ENCODE measurements around the gene SPG11. TPM values are rescaled to one million over a fixed set of nuclear protein-coding genes. Genes with fewer than 3 reads are reported as not detected.

The SPG11 gene
- total RNA-seq, 2 experiments from 2014 or later = 73.8 to 75.8 TPM

DNA sequence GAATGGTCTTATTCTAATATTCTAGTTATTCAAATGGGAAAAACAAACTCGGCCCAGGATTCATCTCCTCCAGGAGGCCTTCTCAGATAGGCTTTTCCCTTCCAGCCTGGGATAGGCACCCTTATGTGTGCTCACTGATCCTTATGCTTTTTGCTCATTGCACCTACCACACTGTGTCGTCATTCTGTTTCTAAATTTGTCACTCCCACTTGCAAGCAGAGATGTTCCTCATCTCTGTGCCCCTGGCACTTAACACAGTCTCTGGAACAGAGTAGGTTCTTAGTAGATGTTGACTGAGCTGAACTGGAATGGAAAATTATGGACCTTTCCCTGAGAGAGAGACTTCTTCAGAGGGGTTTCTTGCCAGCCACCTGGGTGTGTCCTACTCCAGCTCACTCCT lies 18.7 kb upstream of the SPG11 start:
- DNase-seq (no peak), ATAC-seq (no peak)
- H3K36me3 Mint-ChIP-seq (ENCODE audit: low read depth) = peaks cover 63% of the 10 kb centered on the region
- peaks cover 89% of the 10 kb centered on the region for H3K4me1 Mint-ChIP-seq (ENCODE audit: low read depth)
- POLR2A ChIA-PET = interaction anchor here (1.6 to 35.3 kb wide), 7 partner anchors 12 to 56 kb away, joined by 3 to 1989 read pairs (median 20); partner anchors contain the start of genes B2M, PATL2, SPG11 and TRIM69
- H3K27me3 Mint-ChIP-seq (ENCODE audit: low read depth) = no peaks in the 10 kb centered on the region
- CTCF ChIA-PET = interaction anchor here (1.0 to 5.5 kb wide), 6 partner anchors 9 to 54 kb away, joined by 3 to 78 read pairs (median 14); partner anchors contain the start of genes B2M, PATL2, SPG11 and TRIM69
- peaks cover 14% of the 10 kb centered on the region for H3K9me3 Mint-ChIP-seq (ENCODE audit: insufficient read depth)
- H3K27ac Mint-ChIP-seq = peak overlapping the region; percentile 88
- peak overlapping the region; percentile 66 for H3K4me3 Mint-ChIP-seq

DNA sequence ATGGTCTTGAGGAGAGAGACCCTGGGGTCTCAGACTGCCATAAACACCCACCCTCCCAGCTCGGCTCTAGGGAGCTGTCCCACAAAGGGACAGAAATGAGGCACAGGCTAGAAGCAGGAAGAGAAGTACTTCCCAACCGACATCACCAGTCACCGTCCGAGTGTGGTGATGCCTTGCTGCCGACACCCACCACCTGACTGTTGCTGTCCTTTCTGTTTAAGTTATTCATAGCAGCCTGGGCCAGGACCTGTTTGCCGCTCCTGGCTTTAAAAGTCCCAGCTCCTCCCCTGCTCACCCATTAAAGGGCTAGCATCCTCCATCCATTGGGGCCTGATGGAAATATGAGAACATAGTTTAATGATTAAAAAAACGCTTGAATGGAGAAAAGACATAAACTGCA lies 13.2 kb upstream of the SPG11 start:
- POLR2A ChIA-PET = interaction anchor here (0.6 to 35.3 kb wide), 13 partner anchors 8 to 60 kb away, joined by 3 to 1989 read pairs (median 9); partner anchors contain the start of genes B2M, PATL2, SPG11 and TRIM69
- no peaks in the 10 kb centered on the region for H3K27me3 Mint-ChIP-seq (ENCODE audit: low read depth)
- H3K9me3 Mint-ChIP-seq (ENCODE audit: insufficient read depth) = no peaks in the 10 kb centered on the region
- H3K36me3 Mint-ChIP-seq (ENCODE audit: low read depth) = peaks cover 43% of the 10 kb centered on the region
- CTCF ChIA-PET = interaction anchor here (1.2 to 4.1 kb wide), 8 partner anchors 10 to 62 kb away, joined by 3 to 105 read pairs (median 7); partner anchors contain the start of genes B2M, PATL2, SPG11 and TRIM69
- DNase-seq = peak; percentile 61
- H3K4me3 Mint-ChIP-seq = peak overlapping the region; percentile 70
- H3K4me1 Mint-ChIP-seq (ENCODE audit: low read depth) = peaks cover 82% of the 10 kb centered on the region
- H3K27ac Mint-ChIP-seq = peak overlapping the region; percentile 95
- peak; percentile 48 for ATAC-seq

DNA sequence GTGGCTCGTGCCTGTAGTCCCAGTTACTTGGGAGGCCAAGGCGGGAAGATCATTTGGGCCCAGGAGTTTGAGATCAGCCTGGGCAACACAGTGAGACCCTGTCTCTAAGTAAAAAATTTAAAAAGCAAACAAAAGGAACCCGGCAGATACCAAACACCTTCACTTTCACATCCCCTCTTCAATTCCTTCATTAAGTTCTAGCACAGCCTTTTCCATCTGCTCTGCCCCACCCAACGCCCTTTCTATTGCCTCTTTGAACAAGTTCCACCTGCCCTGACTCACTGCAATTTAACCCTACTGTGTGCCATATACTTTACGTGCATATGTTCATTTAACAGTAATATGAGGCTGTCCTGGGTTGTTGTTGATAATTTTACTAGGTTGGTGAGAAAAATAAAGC lies 12.4 kb upstream of the SPG11 start:
- CTCF ChIA-PET = interaction anchor here (1.1 to 4.1 kb wide), 3 partner anchors 11 to 61 kb away, joined by 3 to 105 read pairs (median 3); partner anchors contain the start of gene SPG11
- Mint-ChIP-seq H3K9me3 (ENCODE audit: insufficient read depth) (no peaks in the 10 kb centered on the region), H3K27ac (peak overlapping the region; percentile 95), H3K27me3 (ENCODE audit: low read depth) (no peaks in the 10 kb centered on the region), H3K4me1 (ENCODE audit: low read depth) (peaks cover 84% of the 10 kb centered on the region), H3K36me3 (ENCODE audit: low read depth) (peaks cover 41% of the 10 kb centered on the region), H3K4me3 (peak overlapping the region; percentile 70)
- no peak for DNase-seq
- POLR2A ChIA-PET = interaction anchor here (1.1 to 35.3 kb wide), 5 partner anchors 9 to 53 kb away, joined by 4 to 1989 read pairs (median 18); partner anchors contain the start of genes B2M, PATL2 and SPG11
- ATAC-seq = no peak

DNA sequence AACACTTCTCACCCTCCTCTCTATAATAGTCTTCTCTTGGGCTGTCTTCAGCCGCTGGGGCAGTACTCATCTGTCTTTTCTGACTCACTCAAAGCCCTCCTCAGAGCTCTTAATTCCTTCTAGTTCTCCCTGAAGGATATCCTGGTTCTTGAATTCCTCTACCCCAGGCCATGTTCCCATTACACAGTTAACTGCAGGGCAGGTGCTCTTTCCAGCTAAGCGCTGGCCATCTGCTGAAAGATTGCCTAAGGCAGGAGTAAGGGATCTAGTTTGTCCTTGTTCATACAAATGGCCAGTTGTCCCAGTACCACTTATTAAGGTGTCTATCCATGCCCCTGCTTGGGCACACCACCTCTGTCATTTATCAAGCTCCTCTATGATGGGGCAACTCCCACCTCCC lies 10.2 kb upstream of the SPG11 start:
- Mint-ChIP-seq H3K9me3 (ENCODE audit: insufficient read depth) (no peaks in the 10 kb centered on the region), H3K27ac (no peak overlapping the region), H3K4me1 (ENCODE audit: low read depth) (peaks cover 88% of the 10 kb centered on the region), H3K4me3 (no peak overlapping the region), H3K27me3 (ENCODE audit: low read depth) (no peaks in the 10 kb centered on the region), H3K36me3 (ENCODE audit: low read depth) (peaks cover 30% of the 10 kb centered on the region)
- ChIA-PET CTCF (interaction anchor here (0.6 to 12.9 kb wide), 5 partner anchors 9 to 62 kb away, joined by 3 to 476 read pairs (median 5); partner anchors contain the start of genes B2M, PATL2, SPG11 and TRIM69), POLR2A (interaction anchor here (1.2 to 35.3 kb wide), 4 partner anchors 10 to 62 kb away, joined by 6 to 1989 read pairs (median 12); partner anchors contain the start of genes B2M, PATL2, SPG11 and TRIM69)
- DNase-seq (no peak), ATAC-seq (no peak)

DNA sequence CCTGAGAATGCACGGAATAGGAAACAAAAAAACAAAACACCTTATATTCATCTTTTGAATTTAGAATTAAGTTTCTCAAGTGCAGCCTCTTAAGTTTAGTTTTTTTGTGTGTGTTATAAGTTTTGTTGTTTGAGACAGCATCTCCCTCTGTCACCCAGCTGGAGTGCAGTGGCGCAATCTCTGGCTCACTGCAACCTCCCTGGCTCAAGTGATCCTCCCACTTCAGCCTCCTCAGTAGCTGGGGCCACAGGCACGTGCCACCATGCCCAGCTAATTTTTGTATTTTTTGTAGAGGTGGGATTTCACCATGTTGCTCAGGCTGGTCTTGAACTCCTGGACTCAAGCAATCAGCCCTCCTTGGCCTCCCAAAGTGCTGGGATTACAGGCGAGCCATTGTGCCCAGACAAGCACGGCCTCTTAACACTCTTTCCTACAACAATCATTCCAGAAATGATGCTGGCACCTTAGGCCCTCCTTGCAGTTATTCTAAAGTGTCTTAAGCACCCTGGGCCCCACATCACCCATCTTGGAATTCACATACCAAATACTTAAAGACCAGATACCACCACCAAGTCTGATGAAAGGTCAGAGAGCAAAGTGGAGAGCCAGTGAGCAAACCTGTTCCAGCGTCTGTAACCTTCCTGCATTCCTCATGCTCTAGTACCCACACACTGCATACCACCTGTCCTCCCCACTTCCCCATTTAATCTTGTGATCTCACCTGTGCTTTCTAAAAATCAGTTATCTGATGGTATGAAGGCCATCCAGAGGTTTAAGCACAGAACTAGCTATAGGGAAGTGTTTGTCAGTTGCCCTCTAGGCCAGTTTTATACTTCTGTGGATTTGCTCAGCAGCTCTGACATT lies 6.9 kb upstream of the SPG11 start:
- H3K4me3 Mint-ChIP-seq = no peak overlapping the region
- H3K27ac Mint-ChIP-seq = peak overlapping the region; percentile 21
- no peaks in the 10 kb centered on the region for H3K27me3 Mint-ChIP-seq (ENCODE audit: low read depth)
- H3K4me1 Mint-ChIP-seq (ENCODE audit: low read depth) = peaks cover 80% of the 10 kb centered on the region
- H3K36me3 Mint-ChIP-seq (ENCODE audit: low read depth) = peaks cover 21% of the 10 kb centered on the region
- no peaks in the 10 kb centered on the region for H3K9me3 Mint-ChIP-seq (ENCODE audit: insufficient read depth)
- ChIA-PET CTCF (interaction anchor here (1.0 to 12.9 kb wide), 3 partner anchors 19 to 66 kb away, joined by 3 to 476 read pairs (median 4); partner anchors contain the start of genes B2M, PATL2 and TRIM69), POLR2A (interaction anchor here (0.9 to 35.3 kb wide), 4 partner anchors 13 to 58 kb away, joined by 3 to 1989 read pairs (median 6); partner anchors contain the start of genes B2M and PATL2)
- no peak for ATAC-seq
- no peak for DNase-seq

DNA sequence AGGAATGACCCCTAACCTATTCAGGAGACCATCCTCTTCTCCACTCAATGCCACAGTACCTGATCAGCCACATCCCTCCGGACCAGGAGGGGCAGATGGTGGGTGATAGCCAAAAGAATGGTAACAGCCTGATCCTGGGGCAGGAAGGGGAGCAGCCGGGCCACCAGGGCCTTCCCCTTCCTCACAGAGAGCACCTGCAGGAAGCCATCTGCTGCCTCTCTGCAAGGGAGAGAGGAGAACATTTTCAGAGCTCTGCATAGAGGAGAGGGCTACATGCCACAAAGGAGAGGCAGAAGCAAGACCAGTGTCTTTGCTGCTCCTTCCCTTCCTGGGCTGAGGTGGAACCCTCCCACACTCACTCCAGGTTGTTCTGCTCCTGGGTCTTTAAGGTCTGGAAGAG lies 5.5 kb upstream of the SPG11 start:
- no peak for ATAC-seq
- peak overlapping the region; percentile 72 for H3K27ac Mint-ChIP-seq
- ChIA-PET POLR2A (interaction anchor here (0.8 to 35.3 kb wide), 5 partner anchors 9 to 67 kb away, joined by 3 to 1989 read pairs (median 8); partner anchors contain the start of genes B2M, PATL2 and TRIM69), CTCF (interaction anchor here (1.0 to 12.9 kb wide), 2 partner anchors 45 to 67 kb away, joined by 4 to 476 read pairs; partner anchors contain the start of genes B2M, PATL2 and TRIM69)
- peaks cover 81% of the 10 kb centered on the region for H3K4me1 Mint-ChIP-seq (ENCODE audit: low read depth)
- H3K4me3 Mint-ChIP-seq = no peak overlapping the region
- peaks cover 16% of the 10 kb centered on the region for H3K36me3 Mint-ChIP-seq (ENCODE audit: low read depth)
- no peaks in the 10 kb centered on the region for H3K27me3 Mint-ChIP-seq (ENCODE audit: low read depth)
- H3K9me3 Mint-ChIP-seq (ENCODE audit: insufficient read depth) = no peaks in the 10 kb centered on the region
- DNase-seq = no peak

DNA sequence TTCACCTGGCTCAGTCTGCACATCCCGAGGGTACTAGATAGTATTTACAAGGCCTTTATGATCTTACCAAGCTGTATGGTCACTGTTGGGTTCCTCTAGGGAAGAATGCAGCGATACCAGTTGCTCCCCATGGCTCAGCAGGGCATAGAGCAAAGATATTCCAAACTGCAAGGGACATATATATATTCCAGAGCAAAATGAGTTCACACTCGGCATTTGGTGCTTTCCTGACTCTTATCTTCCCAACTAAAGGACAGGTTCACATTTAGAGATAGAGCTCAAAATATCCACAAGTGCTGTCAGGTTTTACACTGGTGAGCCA lies 3.5 kb upstream of the SPG11 start:
- H3K4me1 Mint-ChIP-seq (ENCODE audit: low read depth) = peaks cover 68% of the 10 kb centered on the region
- ATAC-seq = no peak
- POLR2A ChIA-PET = interaction anchor here (1.1 to 35.3 kb wide), 11 partner anchors 8 to 129 kb away, joined by 3 to 1989 read pairs (median 13); partner anchors contain the start of genes B2M, PATL2 and TRIM69
- DNase-seq = no peak
- CTCF ChIA-PET = interaction anchor here (1.2 to 12.9 kb wide), 9 partner anchors 10 to 69 kb away, joined by 3 to 476 read pairs (median 7); partner anchors contain the start of genes B2M, PATL2 and TRIM69
- no peaks in the 10 kb centered on the region for H3K9me3 Mint-ChIP-seq (ENCODE audit: insufficient read depth)
- no peaks in the 10 kb centered on the region for H3K27me3 Mint-ChIP-seq (ENCODE audit: low read depth)
- peak overlapping the region; percentile 90 for H3K27ac Mint-ChIP-seq
- H3K4me3 Mint-ChIP-seq = peak overlapping the region; percentile 67
- H3K36me3 Mint-ChIP-seq (ENCODE audit: low read depth) = peaks cover 11% of the 10 kb centered on the region

DNA sequence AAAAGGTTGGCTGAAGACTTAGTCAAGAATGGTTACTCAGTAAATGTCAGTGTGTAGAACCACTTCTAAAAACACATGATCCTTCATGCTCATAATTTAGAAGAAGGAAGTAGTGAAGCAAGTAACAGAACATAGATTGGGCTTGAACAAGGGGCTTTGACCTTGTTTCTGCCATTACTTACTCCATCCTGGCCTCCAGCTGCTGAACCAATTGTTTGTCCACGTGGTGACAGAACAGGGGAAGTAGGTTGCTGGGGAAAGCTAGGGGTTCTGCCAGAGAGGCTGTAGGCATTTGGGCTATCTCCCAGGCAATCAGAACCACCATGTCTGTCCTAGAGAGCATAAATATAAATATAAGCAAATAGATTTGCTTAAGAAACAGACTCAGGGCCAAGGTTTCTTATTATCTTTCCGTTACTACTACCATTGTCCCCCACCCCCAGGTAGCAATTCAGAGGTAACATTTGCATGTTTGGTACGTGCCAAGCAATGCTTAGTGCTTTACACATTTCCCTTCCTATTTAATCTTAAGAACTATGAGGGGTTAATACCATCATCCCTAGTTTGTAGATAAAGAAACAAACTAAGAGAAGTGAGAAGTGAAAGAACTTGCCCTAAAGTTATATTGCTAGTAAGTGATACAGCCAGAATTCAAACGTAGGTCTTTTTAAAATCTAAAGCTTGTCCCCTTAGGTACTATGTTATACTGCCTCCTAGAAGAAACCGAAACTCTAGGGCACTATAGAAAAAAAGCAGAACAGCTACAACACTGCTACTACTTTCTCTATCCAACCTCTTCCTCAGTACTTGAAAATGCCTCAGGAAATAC lies 3.0 kb upstream of the SPG11 start:
- ATAC-seq (no peak), DNase-seq (no peak)
- H3K36me3 Mint-ChIP-seq (ENCODE audit: low read depth) = peaks cover 7% of the 10 kb centered on the region
- H3K27ac Mint-ChIP-seq = peak overlapping the region; percentile 90
- no peaks in the 10 kb centered on the region for H3K9me3 Mint-ChIP-seq (ENCODE audit: insufficient read depth)
- H3K4me3 Mint-ChIP-seq = peak overlapping the region; percentile 67
- POLR2A ChIA-PET = interaction anchor here (1.1 to 35.3 kb wide), 12 partner anchors 9 to 129 kb away, joined by 3 to 1989 read pairs (median 16); partner anchors contain the start of genes B2M, PATL2 and TRIM69
- CTCF ChIA-PET = interaction anchor here (1.2 to 12.9 kb wide), 9 partner anchors 10 to 69 kb away, joined by 3 to 476 read pairs (median 7); partner anchors contain the start of genes B2M, PATL2 and TRIM69
- peaks cover 65% of the 10 kb centered on the region for H3K4me1 Mint-ChIP-seq (ENCODE audit: low read depth)
- no peaks in the 10 kb centered on the region for H3K27me3 Mint-ChIP-seq (ENCODE audit: low read depth)

DNA sequence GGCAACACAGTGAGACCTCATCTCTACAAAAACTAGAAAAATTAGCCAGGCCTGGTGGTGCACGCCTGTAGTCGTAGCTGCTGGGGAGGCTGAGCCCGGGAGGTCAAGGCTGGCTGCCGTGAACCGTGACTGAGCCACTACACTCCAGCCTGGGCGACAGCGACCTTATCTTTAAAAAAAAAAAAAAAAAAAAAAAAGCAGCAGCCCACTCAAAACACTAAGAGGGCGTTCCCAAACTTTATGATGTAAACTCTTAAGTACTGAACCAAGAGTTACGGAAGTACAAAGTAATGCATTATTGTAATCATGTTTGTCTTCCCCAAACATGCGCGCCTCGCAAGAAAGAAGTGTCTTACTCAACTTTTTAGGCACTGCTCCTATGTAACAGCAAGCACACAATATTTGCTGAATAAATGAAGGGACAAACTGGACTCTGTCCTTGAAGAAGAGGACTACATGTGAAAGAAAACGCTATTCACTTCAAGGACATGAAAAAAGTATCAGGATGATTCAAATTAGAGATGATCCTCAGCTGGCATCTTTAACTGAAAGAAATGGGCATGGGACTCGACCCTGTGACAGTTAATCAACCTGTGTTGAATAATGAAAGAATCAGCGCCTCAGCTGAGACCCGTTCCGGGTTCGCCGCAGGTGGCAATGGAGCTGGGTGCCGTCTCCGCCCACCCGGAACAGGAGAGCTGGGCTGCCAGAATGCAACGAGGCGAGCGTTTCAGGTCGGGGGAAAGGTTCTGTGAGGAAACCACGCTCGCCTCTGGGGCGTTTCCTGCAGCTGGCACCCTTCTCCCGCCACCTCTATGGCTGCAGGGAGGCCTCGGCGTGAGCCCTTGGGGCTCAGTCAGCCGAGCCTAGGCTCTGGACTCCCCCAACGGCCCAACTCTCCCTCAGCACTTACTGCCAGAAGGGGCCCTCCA lies 718 bp downstream of the SPG11 start:
- Mint-ChIP-seq H3K27ac (peak overlapping the region; percentile 95), H3K4me1 (ENCODE audit: low read depth) (peaks cover 45% of the 10 kb centered on the region), H3K4me3 (peak overlapping the region; percentile 98), H3K27me3 (ENCODE audit: low read depth) (no peaks in the 10 kb centered on the region), H3K9me3 (ENCODE audit: insufficient read depth) (no peaks in the 10 kb centered on the region), H3K36me3 (ENCODE audit: low read depth) (peaks cover 22% of the 10 kb centered on the region)
- ATAC-seq = peak; percentile 77
- ChIA-PET CTCF (interaction anchor here (0.8 to 12.9 kb wide), 23 partner anchors 10 to 191 kb away, joined by 3 to 476 read pairs (median 7); partner anchors contain the start of genes B2M, PATL2 and TRIM69), POLR2A (interaction anchor here (0.6 to 35.3 kb wide), 25 partner anchors 8 to 123 kb away, joined by 3 to 1989 read pairs (median 5); partner anchors contain the start of genes B2M, PATL2 and TRIM69)
- peak; percentile 93 for DNase-seq

Data from activated CD8-positive, alpha-beta T cell treated with anti-CD3 and anti-CD28 coated beads, Interleukin-2, amount 10 ng/mL, durations not matched to agents 7 days and 5 days (primary cell).